ENCODE results near the gene INPP4A. TPM values are rescaled to one million over a fixed set of nuclear protein-coding genes. Genes with fewer than 3 reads are reported as not detected.

Gene INPP4A
- total RNA-seq, 4 donors from 2014 or later, result 13.6 to 25.2 (median 17.2) TPM

GRCh38 chr2:98509542-98510321 lies 65.1 kb downstream of the INPP4A start:
- Histone ChIP-seq H3K36me3 (no peaks in the 10 kb centered on the region), H3K27ac (no peak overlapping the region), H3K4me3 (no peak overlapping the region), H3K4me1 (peaks cover 29% of the 10 kb centered on the region), H3K27me3 (no peaks in the 10 kb centered on the region), H3K9me3 (no peaks in the 10 kb centered on the region)
- DNase-seq (ENCODE audit: low spot score in 2 of 2), result no peak
- WGBS, result 95% methylated on average over 7 of the region's 7 CpGs
- TF ChIP-seq POLR2AphosphoS5 (IDR thresholded peaks at IDR 0.05) (no peak), CTCF (IDR thresholded peaks at IDR 0.05) (no peak), EP300 (IDR thresholded peaks at IDR 0.05) (no peak), POLR2A (IDR thresholded peaks at IDR 0.05) (no peak)

- H3K4me3 ChIP-seq, result no peak overlapping the region
- no peaks in the 10 kb centered on the region for H3K9me3 ChIP-seq
- no peak overlapping the region for H3K27ac ChIP-seq
- no peaks in the 10 kb centered on the region for H3K27me3 ChIP-seq
- no peak for DNase-seq (ENCODE audit: low spot score in 2 of 2)
- peaks cover 24% of the 10 kb centered on the region for H3K4me1 ChIP-seq
- TF ChIP-seq EP300 (IDR thresholded peaks at IDR 0.05) (no peak), CTCF (IDR thresholded peaks at IDR 0.05) (no peak), POLR2AphosphoS5 (IDR thresholded peaks at IDR 0.05) (no peak), POLR2A (IDR thresholded peaks at IDR 0.05) (no peak)
- 89% methylated on average over 2 of the region's 2 CpGs for WGBS
- H3K36me3 ChIP-seq, result no peaks in the 10 kb centered on the region
Observed at GRCh38 chr2:98510322-98510662, 65.6 kb downstream of the INPP4A start.

GRCh38 chr2:98511981-98512380 lies 67.3 kb downstream of the INPP4A start:
- WGBS, result 95% methylated on average over 3 of the region's 3 CpGs
- TF ChIP-seq POLR2A (IDR thresholded peaks at IDR 0.05) (no peak), CTCF (IDR thresholded peaks at IDR 0.05) (no peak), EP300 (IDR thresholded peaks at IDR 0.05) (no peak), POLR2AphosphoS5 (IDR thresholded peaks at IDR 0.05) (no peak)
- DNase-seq (ENCODE audit: low spot score in 2 of 2), result no peak
- peaks cover 12% of the 10 kb centered on the region for H3K4me1 ChIP-seq
- no peaks in the 10 kb centered on the region for H3K27me3 ChIP-seq
- H3K4me3 ChIP-seq, result no peak overlapping the region
- no peaks in the 10 kb centered on the region for H3K9me3 ChIP-seq
- H3K27ac ChIP-seq, result no peak overlapping the region
- H3K36me3 ChIP-seq, result no peaks in the 10 kb centered on the region

- H3K9me3 ChIP-seq, result no peaks in the 10 kb centered on the region
- H3K36me3 ChIP-seq, result no peaks in the 10 kb centered on the region
- peaks cover 10% of the 10 kb centered on the region for H3K4me1 ChIP-seq
- WGBS, result 93% methylated on average over 5 of the region's 5 CpGs
- no peak overlapping the region for H3K27ac ChIP-seq
- no peak for DNase-seq (ENCODE audit: low spot score in 2 of 2)
- H3K27me3 ChIP-seq, result no peaks in the 10 kb centered on the region
- TF ChIP-seq EP300 (IDR thresholded peaks at IDR 0.05) (no peak), POLR2A (IDR thresholded peaks at IDR 0.05) (no peak), POLR2AphosphoS5 (IDR thresholded peaks at IDR 0.05) (no peak), CTCF (IDR thresholded peaks at IDR 0.05) (no peak)
- H3K4me3 ChIP-seq, result no peak overlapping the region
Observed at GRCh38 chr2:98512699-98513098, 68.0 kb downstream of the INPP4A start.

- TF ChIP-seq POLR2A (IDR thresholded peaks at IDR 0.05), result no peak
- no peak for TF ChIP-seq EP300 (IDR thresholded peaks at IDR 0.05)
- TF ChIP-seq CTCF (IDR thresholded peaks at IDR 0.05), result no peak
- TF ChIP-seq POLR2AphosphoS5 (IDR thresholded peaks at IDR 0.05), result no peak
- H3K4me3 ChIP-seq, result no peak overlapping the region
- peaks cover under 1% of the 10 kb centered on the region for H3K4me1 ChIP-seq
- H3K9me3 ChIP-seq, result no peaks in the 10 kb centered on the region
- DNase-seq (ENCODE audit: low spot score in 2 of 2), result no peak
- H3K27ac ChIP-seq, result no peak overlapping the region
- no peaks in the 10 kb centered on the region for H3K27me3 ChIP-seq
- WGBS, result 94% methylated on average over 5 of the region's 5 CpGs
- no peaks in the 10 kb centered on the region for H3K36me3 ChIP-seq
Observed at GRCh38 chr2:98514096-98514639, 69.5 kb downstream of the INPP4A start.
